ENCODE results near the gene PLEKHA4.

GRCh38 chr19:48806818-48807589 lies 61.4 kb downstream of the PLEKHA4 start:
- TF ChIP-seq, protein P1, sequence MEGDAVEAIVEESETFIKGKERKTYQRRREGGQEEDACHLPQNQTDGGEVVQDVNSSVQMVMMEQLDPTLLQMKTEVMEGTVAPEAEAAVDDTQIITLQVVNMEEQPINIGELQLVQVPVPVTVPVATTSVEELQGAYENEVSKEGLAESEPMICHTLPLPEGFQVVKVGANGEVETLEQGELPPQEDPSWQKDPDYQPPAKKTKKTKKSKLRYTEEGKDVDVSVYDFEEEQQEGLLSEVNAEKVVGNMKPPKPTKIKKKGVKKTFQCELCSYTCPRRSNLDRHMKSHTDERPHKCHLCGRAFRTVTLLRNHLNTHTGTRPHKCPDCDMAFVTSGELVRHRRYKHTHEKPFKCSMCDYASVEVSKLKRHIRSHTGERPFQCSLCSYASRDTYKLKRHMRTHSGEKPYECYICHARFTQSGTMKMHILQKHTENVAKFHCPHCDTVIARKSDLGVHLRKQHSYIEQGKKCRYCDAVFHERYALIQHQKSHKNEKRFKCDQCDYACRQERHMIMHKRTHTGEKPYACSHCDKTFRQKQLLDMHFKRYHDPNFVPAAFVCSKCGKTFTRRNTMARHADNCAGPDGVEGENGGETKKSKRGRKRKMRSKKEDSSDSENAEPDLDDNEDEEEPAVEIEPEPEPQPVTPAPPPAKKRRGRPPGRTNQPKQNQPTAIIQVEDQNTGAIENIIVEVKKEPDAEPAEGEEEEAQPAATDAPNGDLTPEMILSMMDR (IDR thresholded peaks at IDR 0.05) = no peak
- TF ChIP-seq ZNF512 (CRISPR knock-in tag; IDR thresholded peaks at IDR 0.05; ENCODE audit: borderline replicate concordance) = no peak
- TF ChIP-seq NR2C2 (CRISPR knock-in tag; IDR thresholded peaks at IDR 0.05) = no peak
- no peak for TF ChIP-seq ZNF263 (CRISPR knock-in tag; IDR thresholded peaks at IDR 0.05; ENCODE audit: low read depth)
- TF ChIP-seq NFYB (CRISPR knock-in tag; conservative IDR thresholded peaks at IDR 0.05; ENCODE audit: low read depth) = no peak
- no peak for TF ChIP-seq ATF6 (CRISPR knock-in tag; IDR thresholded peaks at IDR 0.05)
- TF ChIP-seq, protein P2, sequence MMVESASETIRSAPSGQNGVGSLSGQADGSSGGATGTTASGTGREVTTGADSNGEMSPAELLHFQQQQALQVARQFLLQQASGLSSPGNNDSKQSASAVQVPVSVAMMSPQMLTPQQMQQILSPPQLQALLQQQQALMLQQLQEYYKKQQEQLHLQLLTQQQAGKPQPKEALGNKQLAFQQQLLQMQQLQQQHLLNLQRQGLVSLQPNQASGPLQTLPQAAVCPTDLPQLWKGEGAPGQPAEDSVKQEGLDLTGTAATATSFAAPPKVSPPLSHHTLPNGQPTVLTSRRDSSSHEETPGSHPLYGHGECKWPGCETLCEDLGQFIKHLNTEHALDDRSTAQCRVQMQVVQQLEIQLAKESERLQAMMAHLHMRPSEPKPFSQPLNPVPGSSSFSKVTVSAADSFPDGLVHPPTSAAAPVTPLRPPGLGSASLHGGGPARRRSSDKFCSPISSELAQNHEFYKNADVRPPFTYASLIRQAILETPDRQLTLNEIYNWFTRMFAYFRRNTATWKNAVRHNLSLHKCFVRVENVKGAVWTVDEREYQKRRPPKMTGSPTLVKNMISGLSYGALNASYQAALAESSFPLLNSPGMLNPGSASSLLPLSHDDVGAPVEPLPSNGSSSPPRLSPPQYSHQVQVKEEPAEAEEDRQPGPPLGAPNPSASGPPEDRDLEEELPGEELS (CRISPR knock-in tag; IDR thresholded peaks at IDR 0.05) = no peak
- TF ChIP-seq, protein P3, sequence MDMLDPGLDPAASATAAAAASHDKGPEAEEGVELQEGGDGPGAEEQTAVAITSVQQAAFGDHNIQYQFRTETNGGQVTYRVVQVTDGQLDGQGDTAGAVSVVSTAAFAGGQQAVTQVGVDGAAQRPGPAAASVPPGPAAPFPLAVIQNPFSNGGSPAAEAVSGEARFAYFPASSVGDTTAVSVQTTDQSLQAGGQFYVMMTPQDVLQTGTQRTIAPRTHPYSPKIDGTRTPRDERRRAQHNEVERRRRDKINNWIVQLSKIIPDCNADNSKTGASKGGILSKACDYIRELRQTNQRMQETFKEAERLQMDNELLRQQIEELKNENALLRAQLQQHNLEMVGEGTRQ (CRISPR knock-in tag; IDR thresholded peaks at IDR 0.05) = no peak
- no peak for TF ChIP-seq NR3C1 (CRISPR knock-in tag; conservative IDR thresholded peaks at IDR 0.05; ENCODE audit: low read depth)
- no peak for TF ChIP-seq ELF4 (CRISPR knock-in tag; IDR thresholded peaks at IDR 0.05; ENCODE audit: low read depth)
- TF ChIP-seq MXD4 (CRISPR knock-in tag; IDR thresholded peaks at IDR 0.05; ENCODE audit: borderline replicate concordance) = no peak
- TF ChIP-seq, protein P4, sequence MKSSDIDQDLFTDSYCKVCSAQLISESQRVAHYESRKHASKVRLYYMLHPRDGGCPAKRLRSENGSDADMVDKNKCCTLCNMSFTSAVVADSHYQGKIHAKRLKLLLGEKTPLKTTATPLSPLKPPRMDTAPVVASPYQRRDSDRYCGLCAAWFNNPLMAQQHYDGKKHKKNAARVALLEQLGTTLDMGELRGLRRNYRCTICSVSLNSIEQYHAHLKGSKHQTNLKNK (CRISPR knock-in tag; IDR thresholded peaks at IDR 0.05) = no peak
- no peak for TF ChIP-seq MAX (CRISPR knock-in tag; IDR thresholded peaks at IDR 0.05)
- no peak for TF ChIP-seq AFF4 (CRISPR knock-in tag; IDR thresholded peaks at IDR 0.05; ENCODE audit: borderline replicate concordance)

All from WTC11 (cell line).